Smooth muscle cell (in vitro differentiated cells): ENCODE data around the gene CDR2. TPM values are rescaled to one million over a fixed set of nuclear protein-coding genes. Genes with fewer than 3 reads are reported as not detected.

Experiments
- DNase-seq: peaks from one replicate; lab custom pipeline; 2025; ENCODE audit not compliant: unreplicated experiment; lab: John Stamatoyannopoulos, UW
- H2AFZ ChIP-seq: fragments of 200-600 bp; sonication (generic); 2 replicates; pipeline ENCODE4 v1.6.0; 2016; ENCODE audit warnings: antibody characterized with exemption, low read depth, mild to moderate bottlenecking
- H3F3A ChIP-seq: fragments of 200-600 bp; sonication (generic); 2 replicates; pipeline ENCODE4 v1.6.0; 2017; ENCODE audit warnings: antibody characterized with exemption, low read depth
- H3K27ac ChIP-seq: fragments of 200-600 bp; sonication (generic); 2 replicates; pipeline ENCODE4 v1.5.1; 2016; ENCODE audit warnings: low read depth, mild to moderate bottlenecking
- H3K27me3 ChIP-seq: fragments of 200-600 bp; sonication (generic); 2 replicates; pipeline ENCODE4 v1.6.1; 2016; ENCODE audit warnings: low read depth, mild to moderate bottlenecking
- H3K36me3 ChIP-seq: fragments of 200-600 bp; sonication (generic); 2 replicates; pipeline ENCODE4 v1.5.1; 2016; ENCODE audit warnings: low read depth
- H3K4me1 ChIP-seq: fragments of 200-600 bp; sonication (generic); 2 replicates; pipeline ENCODE4 v1.5.1; 2016; ENCODE audit warnings: low read depth
- H3K4me2 ChIP-seq: fragments of 200-600 bp; sonication (generic); 2 replicates; pipeline ENCODE4 v1.6.0; 2016; ENCODE audit warnings: mild to moderate bottlenecking
- H3K4me3 ChIP-seq: fragments of 200-600 bp; sonication (generic); 2 replicates; pipeline ENCODE4 v1.5.1; 2016; ENCODE audit warnings: mild to moderate bottlenecking
- H3K79me2 ChIP-seq: fragments of 200-600 bp; sonication (generic); 2 replicates; pipeline ENCODE4 v1.6.0; 2016; ENCODE audit warnings: low read depth, mild to moderate bottlenecking
- H3K9ac ChIP-seq: fragments of 200-600 bp; sonication (generic); 2 replicates; pipeline ENCODE4 v1.6.0; 2016; ENCODE audit warnings: low read depth
- H3K9me3 ChIP-seq: fragments of 200-600 bp; sonication (generic); replicated peaks from 2 replicates; pipeline ENCODE4 v1.5.1; 2016; ENCODE audit warnings: low read depth
- H4K20me1 ChIP-seq: fragments of 200-600 bp; sonication (generic); 2 replicates; pipeline ENCODE4 v1.6.0; 2016; ENCODE audit warnings: low read depth
- CTCF ChIP-seq: fragments of 200-600 bp; sonication (generic); IDR thresholded peaks from 2 replicates; pipeline ENCODE4 v1.5.1; 2017; ENCODE audit warnings: borderline replicate concordance, mild to moderate bottlenecking, antibody characterized with exemption; ENCODE audit not compliant: insufficient read depth, poor library complexity, severe bottlenecking
- WGBS: methylation state at CpG from one replicate; pipeline ENCODE4 v1.1.7; 2016; ENCODE audit warnings: low lambda C conversion rate; 5-methylcytosine and 5-hydroxymethylcytosine counted together
- polyA plus RNA-seq: library from polyadenylated mRNA; unstranded; fragments of >200 nt; fragmentation: Nextera tagmentation; extraction: Ambion mirVana; gene quantifications from 2 replicates; pipeline ENCODE4 v1.2.1, GENCODE V29; 2016
- total RNA-seq: library from RNA; depleted of rRNA; stranded (reverse); fragments of >200 nt; gene quantifications from 2 replicates; pipeline ENCODE4 v1.2.3, GENCODE V29; 2014

Gene CDR2
- total and polyA plus RNA-seq, 2 experiments from 2014 or later: 47.4 to 67.3 TPM

GRCh38 chr16:22337045-22337444 lies 37.4 kb downstream of the CDR2 start:
- H3K9me3 ChIP-seq: no peaks in the 10 kb centered on the region
- H3K79me2 ChIP-seq: peaks cover 5% of the 10 kb centered on the region
- no peak for TF ChIP-seq CTCF
- no peak for DNase-seq
- H3K4me2 ChIP-seq: no peak overlapping the region
- H4K20me1 ChIP-seq: peaks cover 14% of the 10 kb centered on the region
- H3K27ac ChIP-seq: no peak overlapping the region
- no peak overlapping the region for H2AFZ ChIP-seq
- H3F3A ChIP-seq: peaks cover 11% of the 10 kb centered on the region
- H3K9ac ChIP-seq: no peak overlapping the region
- H3K27me3 ChIP-seq: no peaks in the 10 kb centered on the region
- no peak overlapping the region for H3K4me3 ChIP-seq
- H3K36me3 ChIP-seq: peaks cover 20% of the 10 kb centered on the region
- H3K4me1 ChIP-seq: no peaks in the 10 kb centered on the region

GRCh38 chr16:22336581-22336980 lies 37.8 kb downstream of the CDR2 start:
- Histone ChIP-seq H2AFZ (no peak overlapping the region), H3K79me2 (peaks cover 5% of the 10 kb centered on the region), H3F3A (peaks cover 11% of the 10 kb centered on the region), H3K36me3 (peaks cover 20% of the 10 kb centered on the region), H3K27ac (no peak overlapping the region), H3K4me2 (no peak overlapping the region), H3K9me3 (no peaks in the 10 kb centered on the region), H3K9ac (no peak overlapping the region), H3K4me3 (no peak overlapping the region), H3K4me1 (no peaks in the 10 kb centered on the region), H4K20me1 (peaks cover 14% of the 10 kb centered on the region), H3K27me3 (no peaks in the 10 kb centered on the region)
- no peak for DNase-seq
- no peak for TF ChIP-seq CTCF

- no peak for TF ChIP-seq CTCF
- Histone ChIP-seq H4K20me1 (peaks cover 14% of the 10 kb centered on the region), H3K4me2 (no peak overlapping the region), H3F3A (peaks cover 11% of the 10 kb centered on the region), H3K9ac (no peak overlapping the region), H3K9me3 (no peaks in the 10 kb centered on the region), H2AFZ (no peak overlapping the region), H3K4me1 (no peaks in the 10 kb centered on the region), H3K79me2 (peaks cover 5% of the 10 kb centered on the region), H3K27ac (no peak overlapping the region), H3K36me3 (peaks cover 20% of the 10 kb centered on the region), H3K27me3 (no peaks in the 10 kb centered on the region), H3K4me3 (no peak overlapping the region)
- WGBS: 94% methylated on average over 3 of the region's 3 CpGs
- no peak for DNase-seq
These were observed 38.7 kb downstream of the CDR2 start for GRCh38 chr16:22335668-22336246.

GRCh38 chr16:22333457-22333994 lies 40.9 kb downstream of the CDR2 start:
- no peak for DNase-seq
- H3K36me3 ChIP-seq: peaks cover 20% of the 10 kb centered on the region
- WGBS: 79% methylated on average over 6 of the region's 6 CpGs
- H4K20me1 ChIP-seq: peaks cover 14% of the 10 kb centered on the region
- H3F3A ChIP-seq: peaks cover 16% of the 10 kb centered on the region
- H3K4me2 ChIP-seq: no peak overlapping the region
- TF ChIP-seq CTCF: no peak
- no peak overlapping the region for H3K4me3 ChIP-seq
- no peaks in the 10 kb centered on the region for H3K27me3 ChIP-seq
- no peak overlapping the region for H2AFZ ChIP-seq
- no peaks in the 10 kb centered on the region for H3K4me1 ChIP-seq
- no peaks in the 10 kb centered on the region for H3K9me3 ChIP-seq
- H3K27ac ChIP-seq: no peak overlapping the region
- no peak overlapping the region for H3K9ac ChIP-seq
- H3K79me2 ChIP-seq: peaks cover 5% of the 10 kb centered on the region
